ENCODE measurements around the gene HOXC4. TPM values are rescaled to one million over a fixed set of nuclear protein-coding genes. Genes with fewer than 3 reads are reported as not detected.

HOXC4 gene
- total and polyA plus RNA-seq, 2 donors (not counting 3 experiments of a cell fraction or from before 2014, with no cell fraction given), result 0.06 to 0.58 TPM

DNA sequence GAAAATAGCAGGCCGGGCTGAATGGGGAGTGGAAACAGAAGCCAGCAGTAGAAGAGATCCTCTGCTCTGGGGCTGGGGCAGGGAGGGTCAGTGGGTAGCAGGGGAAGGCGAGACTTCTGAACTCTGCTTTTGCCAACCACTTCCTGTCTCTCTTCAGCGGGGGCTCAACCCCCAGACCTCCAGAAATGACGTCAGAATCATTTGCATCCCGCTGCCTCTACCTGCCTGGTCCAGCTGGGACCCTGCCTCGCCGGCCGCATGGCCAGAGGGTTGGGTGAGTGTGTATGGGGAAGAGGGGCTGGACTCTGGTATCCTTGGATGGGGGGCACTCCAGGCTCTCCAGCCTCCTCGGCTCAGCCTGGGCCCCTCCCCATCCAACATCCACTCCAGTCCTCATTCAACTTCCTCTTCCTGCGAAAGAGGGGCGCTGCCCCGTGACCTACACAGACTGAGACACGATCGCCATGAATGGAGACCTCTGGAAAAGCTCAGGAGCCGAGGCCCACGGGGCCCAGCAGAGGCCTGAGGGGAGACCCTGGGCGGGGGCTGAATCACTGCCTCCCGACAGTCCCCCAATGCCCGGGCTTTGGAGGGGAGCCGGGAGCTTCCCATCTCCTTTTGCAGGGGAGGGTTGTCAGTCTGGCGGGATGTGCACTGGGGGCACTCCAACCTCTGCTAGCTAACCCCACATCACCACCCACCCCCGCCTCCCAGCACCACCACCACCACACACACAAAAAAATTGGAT, 458 bp upstream of the HOXC4 start:
- Histone ChIP-seq H3K9ac (replicated peaks; ENCODE audit: extremely low read depth, insufficient read depth, low read length) (no peak overlapping the region), H3K4me3 (replicated peaks in 1 of 3; ENCODE audit: insufficient read depth in 1 of 3, low read depth in 1 of 3, low read length in 3 of 3) (no peak overlapping the region), H2AFZ (ENCODE audit: low read depth, low read length) (no peak overlapping the region), H3K27ac (ENCODE audit: insufficient read depth, low read depth, low read length) (no peak overlapping the region), H3K4me1 (ENCODE audit: control insufficient read depth, extremely low read depth, insufficient read depth, low read length) (no peaks in the 10 kb centered on the region), H3K36me3 (ENCODE audit: control insufficient read depth in 2 of 2, extremely low read depth in 1 of 2, insufficient read depth in 2 of 2, low read length in 2 of 2) (no peaks in the 10 kb centered on the region), H4K20me1 (replicated peaks; ENCODE audit: control insufficient read depth, extremely low read depth, insufficient read depth, low read length) (no peaks in the 10 kb centered on the region), H3K4me2 (ENCODE audit: insufficient read depth, low read length) (no peak overlapping the region), H3K27me3 (ENCODE audit: control insufficient read depth in 2 of 2, insufficient read depth in 2 of 2, low read length in 2 of 2) (peaks cover 78 to 92% of the 10 kb centered on the region in 2 experiments), H3K9me3 (replicated peaks; ENCODE audit: control insufficient read depth, insufficient read depth, low read length) (no peaks in the 10 kb centered on the region), H3K9me1 (replicated peaks; ENCODE audit: control insufficient read depth, extremely low read depth, insufficient read depth, low read length) (no peaks in the 10 kb centered on the region), H3K79me2 (ENCODE audit: control insufficient read depth, insufficient read depth, low read length) (no peaks in the 10 kb centered on the region)
- intact Hi-C loops (cut with micrococcal nuclease), result no loop called here
- ChIA-PET POLR2A (no interaction called here), CTCF (interaction anchor here (0.6 to 1.9 kb wide), 5 partner anchors 8 to 155 kb away, joined by 3 to 9 read pairs (median 4); partner anchors contain the start of gene HOXC5)
- TF ChIP-seq MYC (IDR thresholded peaks at IDR 0.05; ENCODE audit: low read depth, low read length) (no peak), GATA2 (IDR thresholded peaks at IDR 0.05; ENCODE audit: insufficient read depth, insufficient read length, low read depth, low read length) (no peak), FOS (IDR thresholded peaks at IDR 0.05; ENCODE audit: borderline replicate concordance, insufficient read depth, low read length) (no peak)
- TF ChIP-seq, protein P1, sequence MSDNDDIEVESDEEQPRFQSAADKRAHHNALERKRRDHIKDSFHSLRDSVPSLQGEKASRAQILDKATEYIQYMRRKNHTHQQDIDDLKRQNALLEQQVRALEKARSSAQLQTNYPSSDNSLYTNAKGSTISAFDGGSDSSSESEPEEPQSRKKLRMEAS (IDR thresholded peaks at IDR 0.05; ENCODE audit: insufficient read depth, insufficient read length), result no peak
- dilution Hi-C loops (cut with MboI; ENCODE audit: extremely low pct_ligation_motif_present, low sequenced_read_pairs), result no loop called here
- FAIRE-seq, result no peak
- no peak for DNase-seq (ENCODE audit: low read depth, low spot score)
- no TSS peak for BruUV-seq (replicated peaks)

DNA sequence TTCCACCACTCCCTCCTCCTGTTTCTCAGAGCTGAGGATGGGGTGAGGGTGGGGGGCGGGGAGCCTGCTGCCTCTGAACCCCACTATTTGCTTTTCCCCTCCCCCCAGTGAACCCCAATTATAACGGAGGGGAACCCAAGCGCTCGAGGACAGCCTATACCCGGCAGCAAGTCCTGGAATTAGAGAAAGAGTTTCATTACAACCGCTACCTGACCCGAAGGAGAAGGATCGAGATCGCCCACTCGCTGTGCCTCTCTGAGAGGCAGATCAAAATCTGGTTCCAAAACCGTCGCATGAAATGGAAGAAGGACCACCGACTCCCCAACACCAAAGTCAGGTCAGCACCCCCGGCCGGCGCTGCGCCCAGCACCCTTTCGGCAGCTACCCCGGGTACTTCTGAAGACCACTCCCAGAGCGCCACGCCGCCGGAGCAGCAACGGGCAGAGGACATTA, 1.1 kb downstream of the HOXC4 start:
- POLR2A ChIA-PET, result no interaction called here

More for the DNA sequence above, 1.1 kb downstream of the HOXC4 start:
- no peak for DNase-seq (ENCODE audit: low read depth, low spot score)
- no TSS peak for BruUV-seq (replicated peaks)
- H4K20me1 ChIP-seq (replicated peaks; ENCODE audit: control insufficient read depth, extremely low read depth, insufficient read depth, low read length), result no peaks in the 10 kb centered on the region
- H3K27ac ChIP-seq (ENCODE audit: insufficient read depth, low read depth, low read length), result no peak overlapping the region
- intact Hi-C loops (cut with micrococcal nuclease) (no loop called here), dilution Hi-C loops (cut with MboI; ENCODE audit: extremely low pct_ligation_motif_present, low sequenced_read_pairs) (no loop called here)
- H3K79me2 ChIP-seq (ENCODE audit: control insufficient read depth, insufficient read depth, low read length), result no peaks in the 10 kb centered on the region
- peaks cover 78 to 90% of the 10 kb centered on the region in 2 experiments for H3K27me3 ChIP-seq (ENCODE audit: control insufficient read depth in 2 of 2, insufficient read depth in 2 of 2, low read length in 2 of 2)
- no peaks in the 10 kb centered on the region for H3K36me3 ChIP-seq (ENCODE audit: control insufficient read depth in 2 of 2, extremely low read depth in 1 of 2, insufficient read depth in 2 of 2, low read length in 2 of 2)
- no peak overlapping the region for H3K9ac ChIP-seq (replicated peaks; ENCODE audit: extremely low read depth, insufficient read depth, low read length)
- no peaks in the 10 kb centered on the region for H3K9me1 ChIP-seq (replicated peaks; ENCODE audit: control insufficient read depth, extremely low read depth, insufficient read depth, low read length)
- no peak overlapping the region for H3K4me2 ChIP-seq (ENCODE audit: insufficient read depth, low read length)
- H3K4me1 ChIP-seq (ENCODE audit: control insufficient read depth, extremely low read depth, insufficient read depth, low read length), result no peaks in the 10 kb centered on the region
- no peak overlapping the region for H3K4me3 ChIP-seq (replicated peaks in 1 of 3; ENCODE audit: insufficient read depth in 1 of 3, low read depth in 1 of 3, low read length in 3 of 3)
- H3K9me3 ChIP-seq (replicated peaks; ENCODE audit: control insufficient read depth, insufficient read depth, low read length), result no peaks in the 10 kb centered on the region
- no peak for FAIRE-seq
- CTCF ChIA-PET, result interaction anchor here (1.3 to 1.6 kb wide), 2 partner anchors 10 to 27 kb away, joined by 4 read pairs; no protein-coding TSS in a partner anchor
- H2AFZ ChIP-seq (ENCODE audit: low read depth, low read length), result no peak overlapping the region
- TF ChIP-seq JUN (IDR thresholded peaks at IDR 0.05; ENCODE audit: borderline replicate concordance, insufficient read depth, insufficient read length, low read depth), result no peak
- no peak for TF ChIP-seq MYC (IDR thresholded peaks at IDR 0.05; ENCODE audit: low read depth, low read length)
- no peak for TF ChIP-seq POLR2A (IDR thresholded peaks at IDR 0.05; ENCODE audit: low read depth, low read length)
- TF ChIP-seq, protein P1 (IDR thresholded peaks at IDR 0.05; ENCODE audit: insufficient read depth, insufficient read length), result no peak
- TF ChIP-seq EZH2 (IDR thresholded peaks at IDR 0.05; ENCODE audit: borderline replicate concordance, low read depth, low read length, severe bottlenecking), result no peak
- TF ChIP-seq FOS (IDR thresholded peaks at IDR 0.05; ENCODE audit: borderline replicate concordance, insufficient read depth, low read length), result no peak
- TF ChIP-seq, protein P2, sequence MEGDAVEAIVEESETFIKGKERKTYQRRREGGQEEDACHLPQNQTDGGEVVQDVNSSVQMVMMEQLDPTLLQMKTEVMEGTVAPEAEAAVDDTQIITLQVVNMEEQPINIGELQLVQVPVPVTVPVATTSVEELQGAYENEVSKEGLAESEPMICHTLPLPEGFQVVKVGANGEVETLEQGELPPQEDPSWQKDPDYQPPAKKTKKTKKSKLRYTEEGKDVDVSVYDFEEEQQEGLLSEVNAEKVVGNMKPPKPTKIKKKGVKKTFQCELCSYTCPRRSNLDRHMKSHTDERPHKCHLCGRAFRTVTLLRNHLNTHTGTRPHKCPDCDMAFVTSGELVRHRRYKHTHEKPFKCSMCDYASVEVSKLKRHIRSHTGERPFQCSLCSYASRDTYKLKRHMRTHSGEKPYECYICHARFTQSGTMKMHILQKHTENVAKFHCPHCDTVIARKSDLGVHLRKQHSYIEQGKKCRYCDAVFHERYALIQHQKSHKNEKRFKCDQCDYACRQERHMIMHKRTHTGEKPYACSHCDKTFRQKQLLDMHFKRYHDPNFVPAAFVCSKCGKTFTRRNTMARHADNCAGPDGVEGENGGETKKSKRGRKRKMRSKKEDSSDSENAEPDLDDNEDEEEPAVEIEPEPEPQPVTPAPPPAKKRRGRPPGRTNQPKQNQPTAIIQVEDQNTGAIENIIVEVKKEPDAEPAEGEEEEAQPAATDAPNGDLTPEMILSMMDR (IDR thresholded peaks at IDR 0.05; ENCODE audit: extremely low read depth in 1 of 2, insufficient read depth in 1 of 2, low read depth in 1 of 2, low read length in 2 of 2), result no peak
- no peak for TF ChIP-seq POLR2AphosphoS5 (IDR thresholded peaks at IDR 0.05; ENCODE audit: insufficient read depth, low read depth, low read length)
- TF ChIP-seq GATA2 (IDR thresholded peaks at IDR 0.05; ENCODE audit: insufficient read depth, insufficient read length, low read depth, low read length), result no peak
